ENCODE data around the gene HMX3. TPM values are rescaled to one million over a fixed set of nuclear protein-coding genes. Genes with fewer than 3 reads are reported as not detected.
A peak's percentile ranks its signal among the peaks of the same experiment; 100 is the strongest.

HMX3 gene
- total RNA-seq, 2 donors from 2014 or later: not detected

DNA sequence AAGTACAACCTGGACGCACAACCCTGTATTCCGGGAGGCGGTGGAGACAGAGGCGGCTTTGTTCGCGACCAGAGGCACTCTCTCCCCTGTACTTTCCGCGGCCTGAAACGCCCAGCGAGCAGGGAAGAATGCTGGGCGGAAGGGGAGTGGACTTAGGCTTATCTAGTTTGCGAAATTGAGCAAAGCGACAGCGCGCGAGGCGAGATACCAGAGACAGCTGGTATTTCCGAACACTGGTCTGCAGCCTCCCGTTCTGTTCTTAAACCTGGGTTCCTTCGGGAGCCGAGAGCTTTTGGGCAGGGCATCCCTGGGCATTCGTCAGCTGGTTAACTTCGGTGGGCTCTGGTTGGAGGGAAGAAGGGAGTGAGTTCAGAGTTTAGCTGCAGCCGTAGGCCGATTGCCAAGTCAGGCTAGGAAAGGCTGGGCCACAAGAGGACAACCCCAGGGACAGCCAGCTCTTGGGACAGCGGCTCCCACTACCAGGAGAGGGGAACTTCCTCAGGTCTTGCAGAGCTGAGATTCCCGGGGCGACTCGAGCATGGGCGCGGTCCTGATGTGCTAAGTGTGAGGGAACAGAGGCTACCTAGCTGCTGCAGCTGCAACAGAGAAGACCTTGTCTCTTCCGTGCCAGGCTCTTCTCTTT lies 3.9 kb downstream of the HMX3 start:
- Mint-ChIP-seq H3K4me3 (peak overlapping the region; percentile 7), H3K36me3 (no peaks in the 10 kb centered on the region), H3K9me3 (no peaks in the 10 kb centered on the region), H3K4me1 (ENCODE audit: low read depth in 2 of 2) (peaks cover 20 to 24% of the 10 kb centered on the region in 2 donors), H3K27me3 (peaks cover 44 to 59% of the 10 kb centered on the region in 2 donors), H3K27ac (no peak overlapping the region)
- DNase-seq (ENCODE audit: low spot score) (no peak), ATAC-seq (no peak)

DNA sequence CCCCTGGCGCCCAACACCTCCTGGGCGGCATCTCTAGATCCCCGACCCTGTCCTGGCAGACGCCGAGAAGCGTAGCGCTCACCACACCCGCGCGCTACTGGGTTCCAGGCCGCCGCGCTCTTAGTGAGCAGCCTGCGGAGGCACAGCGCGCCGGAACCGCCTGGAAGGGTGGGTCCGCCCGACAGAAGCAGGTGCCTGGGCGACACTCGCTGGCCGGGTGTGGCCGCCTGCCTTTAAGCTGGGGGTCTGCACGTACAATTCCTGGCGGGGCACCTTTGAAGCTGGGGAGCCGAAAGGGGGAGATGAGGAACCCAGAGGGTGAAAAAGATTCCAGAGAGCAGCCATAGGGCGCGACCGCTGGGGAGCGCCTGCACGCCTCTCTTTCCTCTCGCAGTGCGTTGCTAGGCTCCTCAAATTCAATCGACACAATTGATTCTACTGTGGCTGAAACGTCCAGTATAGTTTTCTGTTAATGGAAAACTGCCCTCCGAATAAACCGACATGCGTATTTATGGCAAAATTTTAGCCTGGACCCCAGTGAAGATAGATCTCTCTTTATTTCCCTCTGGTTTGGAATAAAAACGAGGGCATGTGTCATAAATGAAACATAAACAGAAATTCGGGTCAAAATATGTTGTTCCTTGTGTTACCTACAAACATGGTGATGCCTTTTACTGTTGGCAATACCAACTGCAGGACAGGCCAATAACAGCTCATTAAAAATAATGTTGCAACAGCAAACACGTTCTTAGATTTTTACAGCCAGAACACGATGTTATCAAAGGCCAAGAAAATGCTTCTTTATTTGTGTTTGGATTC lies 4.6 kb downstream of the HMX3 start:
- ATAC-seq: no peak
- Mint-ChIP-seq H3K9me3 (no peaks in the 10 kb centered on the region), H3K4me3 (no peak overlapping the region), H3K36me3 (no peaks in the 10 kb centered on the region), H3K27ac (no peak overlapping the region), H3K27me3 (peaks cover 50 to 66% of the 10 kb centered on the region in 2 donors), H3K4me1 (ENCODE audit: low read depth in 2 of 2) (peaks cover 26 to 29% of the 10 kb centered on the region in 2 donors)
- no peak for DNase-seq (ENCODE audit: low spot score)

DNA sequence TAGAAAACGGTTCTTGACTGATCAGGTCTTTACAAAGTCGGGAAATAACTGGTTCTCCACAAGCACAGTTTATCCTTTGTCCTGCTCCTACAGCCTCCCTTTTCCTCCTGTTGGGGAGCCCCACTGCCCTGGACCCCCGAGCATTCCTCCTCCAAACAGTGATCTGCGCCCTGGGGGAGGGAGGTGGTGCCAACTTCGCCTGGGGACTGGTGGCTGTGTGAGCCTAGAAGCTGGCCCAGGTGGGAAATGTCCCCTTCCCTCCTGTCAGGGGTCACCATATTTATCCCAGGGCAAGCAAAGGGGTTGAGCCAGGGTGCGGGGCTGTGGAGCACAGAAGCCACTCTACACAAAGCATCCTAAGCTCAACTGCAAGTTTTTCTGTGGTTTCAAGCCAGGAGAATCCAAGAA lies 5.2 kb downstream of the HMX3 start:
- H3K27me3 Mint-ChIP-seq: peaks cover 55 to 72% of the 10 kb centered on the region in 2 donors
- no peaks in the 10 kb centered on the region for H3K9me3 Mint-ChIP-seq
- DNase-seq (ENCODE audit: low spot score) (no peak), ATAC-seq (no peak)
- H3K4me3 Mint-ChIP-seq: no peak overlapping the region
- no peak overlapping the region for H3K27ac Mint-ChIP-seq
- H3K4me1 Mint-ChIP-seq (ENCODE audit: low read depth in 2 of 2): peaks cover 27 to 32% of the 10 kb centered on the region in 2 donors
- no peaks in the 10 kb centered on the region for H3K36me3 Mint-ChIP-seq

DNA sequence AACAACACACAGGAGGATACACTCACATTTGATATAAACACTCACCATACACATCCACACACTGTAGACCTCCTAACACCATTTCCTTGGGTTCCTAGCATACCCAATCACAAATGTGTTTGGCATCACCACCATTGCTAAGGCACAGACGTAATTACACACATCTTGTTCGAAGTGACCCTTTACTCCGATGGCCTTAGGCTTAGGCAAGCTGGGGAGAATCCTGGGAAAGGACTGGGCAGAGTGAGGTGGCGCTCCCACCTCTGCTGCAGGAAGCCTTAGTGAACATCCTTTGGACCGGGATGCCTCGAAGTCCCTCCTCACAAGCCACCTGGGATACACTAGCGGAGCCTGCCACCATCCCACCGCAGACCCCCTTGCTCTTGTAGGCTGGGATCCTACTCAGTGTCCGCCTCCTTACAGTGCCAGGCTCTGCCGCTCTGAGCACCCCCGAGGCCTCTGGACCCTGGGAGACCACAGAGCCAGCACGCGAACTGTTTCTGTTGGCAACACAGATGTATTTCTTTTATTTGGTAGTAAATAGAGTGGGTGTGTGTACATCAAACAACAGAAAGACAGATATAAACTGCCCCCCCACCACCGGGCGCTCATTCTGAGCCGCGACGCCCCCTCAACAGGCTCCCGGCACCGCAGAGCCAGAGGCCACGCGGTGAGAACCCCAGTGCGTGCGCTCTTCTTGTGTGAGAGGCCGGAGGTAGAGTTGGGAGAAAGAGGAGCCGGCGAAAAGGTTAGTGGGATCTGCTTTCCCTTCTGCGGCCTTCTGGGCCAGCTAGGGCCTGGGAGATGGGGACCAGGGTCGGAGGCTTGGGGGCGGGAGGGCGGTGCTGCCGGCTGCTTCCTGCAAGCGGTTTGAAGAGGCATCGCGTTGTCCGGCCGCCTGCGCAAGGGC lies 6.3 kb downstream of the HMX3 start:
- DNase-seq (ENCODE audit: low spot score) (no peak), ATAC-seq (no peak)
- Mint-ChIP-seq H3K4me1 (ENCODE audit: low read depth in 2 of 2) (peaks cover 28 to 30% of the 10 kb centered on the region in 2 donors), H3K36me3 (no peaks in the 10 kb centered on the region), H3K4me3 (no peak overlapping the region), H3K9me3 (no peaks in the 10 kb centered on the region), H3K27ac (no peak overlapping the region), H3K27me3 (peaks cover 57 to 74% of the 10 kb centered on the region in 2 donors)

DNA sequence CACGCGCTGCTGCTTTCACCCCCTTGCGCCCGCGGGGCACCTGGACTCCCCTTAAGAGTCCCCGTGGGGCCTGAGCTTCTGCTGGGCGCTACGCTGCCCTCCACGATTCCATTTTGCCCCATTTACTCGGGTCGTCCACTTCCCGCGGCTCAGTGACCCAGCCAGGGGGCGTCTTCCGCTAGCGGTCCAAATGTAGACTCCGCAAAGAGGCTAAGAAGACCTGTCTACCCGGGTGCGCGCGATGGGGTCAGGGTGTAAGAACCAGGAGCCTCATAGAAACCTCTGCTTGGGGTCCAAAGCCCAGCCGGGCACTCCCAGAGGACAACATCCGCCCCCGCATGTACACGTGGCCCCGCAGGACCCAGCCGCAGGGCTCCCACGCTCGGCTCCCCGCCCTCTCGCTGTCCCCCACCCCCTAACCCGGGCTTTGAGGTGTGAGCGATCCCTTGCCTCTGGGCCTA lies 7.0 kb downstream of the HMX3 start:
- ATAC-seq (no peak), DNase-seq (ENCODE audit: low spot score) (no peak)
- Mint-ChIP-seq H3K27ac (no peak overlapping the region), H3K4me1 (ENCODE audit: low read depth in 2 of 2) (peaks cover 29 to 33% of the 10 kb centered on the region in 2 donors), H3K27me3 (peaks cover 60 to 75% of the 10 kb centered on the region in 2 donors), H3K9me3 (no peaks in the 10 kb centered on the region), H3K4me3 (no peak overlapping the region), H3K36me3 (no peaks in the 10 kb centered on the region)

- no peak for ATAC-seq
- DNase-seq (ENCODE audit: low spot score): no peak
Measured at GRCh38 chr10:123143162-123143824, 7.5 kb downstream of the HMX3 start.

GRCh38 chr10:123143825-123144168 lies 8.0 kb downstream of the HMX3 start:
- Mint-ChIP-seq H3K4me3 (no peak overlapping the region), H3K9me3 (no peaks in the 10 kb centered on the region)

More at GRCh38 chr10:123143162-123143824, 7.5 kb downstream of the HMX3 start:
- Mint-ChIP-seq H3K4me1 (ENCODE audit: low read depth in 2 of 2) (peaks cover 29 to 33% of the 10 kb centered on the region in 2 donors), H3K36me3 (no peaks in the 10 kb centered on the region), H3K27me3 (peaks cover 59 to 72% of the 10 kb centered on the region in 2 donors), H3K9me3 (no peaks in the 10 kb centered on the region), H3K27ac (no peak overlapping the region), H3K4me3 (no peak overlapping the region)

GRCh38 chr10:123144697-123145541 lies 9.1 kb downstream of the HMX3 start:
- peaks cover 28 to 31% of the 10 kb centered on the region in 2 donors for H3K4me1 Mint-ChIP-seq (ENCODE audit: low read depth in 2 of 2)
- ATAC-seq (no peak), DNase-seq (ENCODE audit: low spot score) (no peak)
- no peak overlapping the region for H3K4me3 Mint-ChIP-seq
- H3K9me3 Mint-ChIP-seq: no peaks in the 10 kb centered on the region
- peaks cover 50 to 66% of the 10 kb centered on the region in 2 donors for H3K27me3 Mint-ChIP-seq
- H3K27ac Mint-ChIP-seq: peak overlapping the region in 1 of 2 donors; percentile 31
- H3K36me3 Mint-ChIP-seq: peaks cover 5% of the 10 kb centered on the region

More at GRCh38 chr10:123143825-123144168, 8.0 kb downstream of the HMX3 start:
- DNase-seq (ENCODE audit: low spot score): no peak
- Mint-ChIP-seq H3K36me3 (peaks cover 1% of the 10 kb centered on the region), H3K4me1 (ENCODE audit: low read depth in 2 of 2) (peaks cover 31 to 34% of the 10 kb centered on the region in 2 donors), H3K27me3 (peaks cover 56 to 70% of the 10 kb centered on the region in 2 donors), H3K27ac (no peak overlapping the region)
- ATAC-seq: no peak

DNA sequence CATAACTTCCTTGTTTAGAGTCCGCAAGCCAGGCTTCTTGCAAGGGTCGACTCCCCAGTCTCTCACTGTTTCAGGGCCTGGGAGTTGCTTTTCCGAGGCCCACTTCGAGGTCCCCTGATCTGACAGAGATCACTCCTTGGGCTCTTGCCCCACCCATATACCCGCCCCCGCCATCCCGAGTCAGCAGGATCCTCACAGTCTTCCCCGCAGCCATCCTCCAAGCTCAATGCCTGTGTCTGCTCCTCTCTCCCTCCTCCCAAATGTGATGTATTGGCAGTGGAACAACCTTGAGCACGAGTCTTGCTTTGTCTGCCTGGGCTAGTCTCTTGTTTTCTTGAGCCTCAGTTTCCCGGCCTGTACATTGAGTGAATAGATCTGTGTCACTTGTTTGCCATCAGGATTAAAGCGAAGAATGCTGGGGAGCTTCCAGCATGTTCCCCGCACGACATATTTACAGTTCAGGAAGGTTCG lies 9.8 kb downstream of the HMX3 start:
- H3K9me3 Mint-ChIP-seq: no peaks in the 10 kb centered on the region
- ATAC-seq (no peak), DNase-seq (ENCODE audit: low spot score) (no peak)
- H3K27ac Mint-ChIP-seq: peak overlapping the region in 1 of 2 donors; percentile 31
- peaks cover 28 to 33% of the 10 kb centered on the region in 2 donors for H3K4me1 Mint-ChIP-seq (ENCODE audit: low read depth in 2 of 2)
- H3K4me3 Mint-ChIP-seq: no peak overlapping the region
- peaks cover 45 to 61% of the 10 kb centered on the region in 2 donors for H3K27me3 Mint-ChIP-seq
- peaks cover 5% of the 10 kb centered on the region for H3K36me3 Mint-ChIP-seq

GRCh38 chr10:123146013-123146893 lies 10.5 kb downstream of the HMX3 start:
- H3K4me3 Mint-ChIP-seq: peak overlapping the region; percentile 5
- H3K36me3 Mint-ChIP-seq: peaks cover 5% of the 10 kb centered on the region
- peaks cover 28 to 33% of the 10 kb centered on the region in 2 donors for H3K4me1 Mint-ChIP-seq (ENCODE audit: low read depth in 2 of 2)
- DNase-seq (ENCODE audit: low spot score): no peak
- ATAC-seq: no peak
- peak overlapping the region in 1 of 2 donors; percentile 41 for H3K27ac Mint-ChIP-seq
- no peaks in the 10 kb centered on the region for H3K9me3 Mint-ChIP-seq
- peaks cover 44 to 57% of the 10 kb centered on the region in 2 donors for H3K27me3 Mint-ChIP-seq

DNA sequence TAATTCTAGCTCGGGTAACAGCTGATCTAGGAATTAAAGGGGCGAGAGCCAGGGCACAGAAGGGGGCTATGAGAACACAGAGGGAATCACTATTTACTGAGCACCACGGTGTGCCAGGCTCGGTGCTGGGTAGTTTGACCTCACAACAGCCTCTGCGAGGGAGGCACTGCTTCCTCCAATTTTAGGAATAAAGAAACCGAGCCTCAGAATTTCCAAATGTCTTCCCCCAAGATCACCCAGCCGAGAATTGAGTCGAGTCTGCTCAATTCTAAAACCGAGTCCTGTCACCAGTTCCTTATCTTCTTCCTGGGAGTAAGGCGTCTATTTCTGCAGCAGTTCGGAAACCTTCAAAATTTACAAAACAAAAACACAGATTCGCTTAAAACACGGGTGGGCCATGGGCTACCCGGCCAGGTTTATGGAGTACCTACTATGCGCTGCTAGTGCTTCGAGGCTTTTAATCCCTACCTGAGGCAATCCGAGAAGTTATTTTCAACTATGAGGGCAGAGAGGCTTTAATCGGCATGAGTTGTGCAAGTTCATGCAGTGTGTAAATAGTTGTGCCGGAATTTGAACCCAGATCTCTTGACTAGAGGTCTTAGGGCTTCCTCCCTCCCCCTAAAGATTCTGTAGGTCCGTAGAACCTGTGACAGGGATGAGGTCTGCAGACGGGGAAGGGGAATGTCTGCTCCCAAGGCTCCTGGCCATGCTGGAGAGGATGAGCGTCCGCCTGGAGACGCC lies 11.3 kb downstream of the HMX3 start:
- Mint-ChIP-seq H3K27ac (peak overlapping the region in 1 of 2 donors; percentile 41), H3K4me1 (ENCODE audit: low read depth in 2 of 2) (peaks cover 21 to 28% of the 10 kb centered on the region in 2 donors), H3K36me3 (peaks cover 5% of the 10 kb centered on the region), H3K27me3 (peaks cover 40 to 49% of the 10 kb centered on the region in 2 donors), H3K9me3 (no peaks in the 10 kb centered on the region), H3K4me3 (peak overlapping the region; percentile 5)
- DNase-seq (ENCODE audit: low spot score) (no peak), ATAC-seq (no peak)
